DMS153 treated with DMSO at 0.1 percent for 48 hours (cell line): ENCODE results near the gene RPLP1.

Source experiments
- DNase-seq: peaks from one replicate; lab custom pipeline; 2025; ENCODE audit not compliant: unreplicated experiment; lab: John Stamatoyannopoulos, UW

RPLP1 gene

GRCh38 chr15:69452692-69453521 lies at the start of gene RPLP1:
Gene RPLP1, plus strand, starts transcription at chr15:69452818. Its CDS starts 131 bp downstream, at chr15:69452949.
- DNase-seq = no peak

- no peak for DNase-seq
Measured at GRCh38 chr15:69403594-69403993, 49.0 kb upstream of the RPLP1 start.

- DNase-seq = no peak
Measured at GRCh38 chr15:69405110-69405509, 47.5 kb upstream of the RPLP1 start.

GRCh38 chr15:69407719-69408400 lies 44.8 kb upstream of the RPLP1 start:
- DNase-seq = no peak

GRCh38 chr15:69408841-69409240 lies 43.8 kb upstream of the RPLP1 start:
- DNase-seq = no peak

GRCh38 chr15:69410248-69410874 lies 42.3 kb upstream of the RPLP1 start:
- DNase-seq = no peak

GRCh38 chr15:69412274-69412673 lies 40.3 kb upstream of the RPLP1 start:
- DNase-seq = no peak

- DNase-seq = no peak
Measured at GRCh38 chr15:69412701-69413100, 39.9 kb upstream of the RPLP1 start.

GRCh38 chr15:69413822-69414700 lies 38.6 kb upstream of the RPLP1 start, which contains the start of gene KIF23:
Gene KIF23, plus strand, starts transcription at chr15:69414349. Its CDS starts 117 bp downstream, at chr15:69414466.
- DNase-seq = peak; percentile 77

- DNase-seq = no peak
Measured at GRCh38 chr15:69414701-69415167, 37.9 kb upstream of the RPLP1 start.

GRCh38 chr15:69415381-69415780 lies 37.2 kb upstream of the RPLP1 start:
- no peak for DNase-seq

- no peak for DNase-seq
Measured at GRCh38 chr15:69417581-69417980, 35.0 kb upstream of the RPLP1 start.

- DNase-seq = no peak
Measured at GRCh38 chr15:69421498-69421897, 31.1 kb upstream of the RPLP1 start.

- no peak for DNase-seq
Measured at GRCh38 chr15:69422336-69422895, 30.2 kb upstream of the RPLP1 start.

GRCh38 chr15:69424001-69424400 lies 28.6 kb upstream of the RPLP1 start:
- no peak for DNase-seq

GRCh38 chr15:69424748-69425413 lies 27.7 kb upstream of the RPLP1 start:
- DNase-seq = no peak

GRCh38 chr15:69433831-69434230 lies 18.8 kb upstream of the RPLP1 start:
- no peak for DNase-seq

- DNase-seq = no peak
Measured at GRCh38 chr15:69434238-69434637, 18.4 kb upstream of the RPLP1 start.

GRCh38 chr15:69434679-69435078 lies 17.9 kb upstream of the RPLP1 start:
- no peak for DNase-seq

GRCh38 chr15:69435985-69436384 lies 16.6 kb upstream of the RPLP1 start:
- DNase-seq = no peak
